Cerebellar cortex (tissue), 1 donor: Measurements from ENCODE around the gene NBPF12.
"Not testable (repeated sequence)": the region's sequence is repeated elsewhere in the genome, so short reads cannot be mapped to it uniquely, and the experiment has no call there.

Experiments used
- DNase-seq: peaks from one replicate; pipeline ENCODE4 v3.0.0-alpha.2; 2015; ENCODE audit warnings: low spot score

Gene NBPF12

GRCh38 chr1:146938242-146938902 is at the start of gene NBPF12:
TSS of gene NBPF12 (plus strand) at chr1:146938324. CDS start at chr1:146960144, 21,820 bp downstream.
- DNase-seq: peak; percentile 76

- DNase-seq: not testable (repeated sequence)
Observed at GRCh38 chr1:146891355-146891754, 46.8 kb upstream of the NBPF12 start.

- not testable (repeated sequence) for DNase-seq
Observed at GRCh38 chr1:146892331-146892730, 45.8 kb upstream of the NBPF12 start.

- DNase-seq: not testable (repeated sequence)
Observed at GRCh38 chr1:146907565-146908261, 30.4 kb upstream of the NBPF12 start.

GRCh38 chr1:146912975-146913374 is 25.1 kb upstream of the NBPF12 start:
- DNase-seq: not testable (repeated sequence)

GRCh38 chr1:146920811-146921210 is 17.3 kb upstream of the NBPF12 start:
- DNase-seq: not testable (repeated sequence)

- DNase-seq: not testable (repeated sequence)
Observed at GRCh38 chr1:146922614-146923013, 15.5 kb upstream of the NBPF12 start.

- DNase-seq: not testable (repeated sequence)
Observed at GRCh38 chr1:146924106-146924505, 14.0 kb upstream of the NBPF12 start.

- DNase-seq: not testable (repeated sequence)
Observed at GRCh38 chr1:146926413-146926812, 11.7 kb upstream of the NBPF12 start.

- DNase-seq: not testable (repeated sequence)
Observed at GRCh38 chr1:146930225-146930624, 7.9 kb upstream of the NBPF12 start.

- DNase-seq: not testable (repeated sequence)
Observed at GRCh38 chr1:146934390-146935223, 3.5 kb upstream of the NBPF12 start.

GRCh38 chr1:146937462-146937861 is 662 bp upstream of the NBPF12 start:
- not testable (repeated sequence) for DNase-seq

- peak; percentile 9 for DNase-seq
Observed at GRCh38 chr1:146938927-146939786, 1.0 kb downstream of the NBPF12 start.

GRCh38 chr1:146940293-146940692 is 2.2 kb downstream of the NBPF12 start:
- not testable (repeated sequence) for DNase-seq

- not testable (repeated sequence) for DNase-seq
Observed at GRCh38 chr1:146943342-146943886, 5.3 kb downstream of the NBPF12 start.

GRCh38 chr1:146948127-146948526 is 10.0 kb downstream of the NBPF12 start:
- DNase-seq: not testable (repeated sequence)

- DNase-seq: not testable (repeated sequence)
Observed at GRCh38 chr1:146964340-146964739, 26.2 kb downstream of the NBPF12 start.

- not testable (repeated sequence) for DNase-seq
Observed at GRCh38 chr1:146966351-146966750, 28.2 kb downstream of the NBPF12 start.

GRCh38 chr1:146970656-146971055 is 32.5 kb downstream of the NBPF12 start:
- not testable (repeated sequence) for DNase-seq

GRCh38 chr1:146972681-146973080 is 34.6 kb downstream of the NBPF12 start:
- DNase-seq: not testable (repeated sequence)

GRCh38 chr1:146985855-146986254 is 47.7 kb downstream of the NBPF12 start:
- not testable (repeated sequence) for DNase-seq
